Astrocyte of the cerebellum (primary cell): Measurements from ENCODE around the gene ZNF367.

Source experiments
- DNase-seq: peaks from one replicate; pipeline ENCODE4 v3.0.0-alpha.2; 2011; ENCODE audit warnings: low read depth
- H3K4me3 ChIP-seq: 2 replicates; pipeline ENCODE4 v1.5.1; 2011; ENCODE audit warnings: mild to moderate bottlenecking, low read depth, low read length, moderate library complexity
- in situ Hi-C: cut with HindIII; loops from 2 replicates; pipeline ENCODE4 v1.10.0; 2017; ENCODE audit warnings: low sequenced_read_pairs
- TF ChIP-seq, protein P1 (sequence below): IDR thresholded peaks from 2 replicates; pipeline ENCODE4 v1.5.1; 2012; ENCODE audit warnings: low read length, low read depth, moderate library complexity, mild to moderate bottlenecking; ENCODE audit errors: missing control alignments

Gene ZNF367

GRCh38 chr9:96440671-96441199 lies 22.6 kb upstream of the ZNF367 start:
- no peak overlapping the region for H3K4me3 ChIP-seq
- no peak for DNase-seq
- TF ChIP-seq, protein P1, sequence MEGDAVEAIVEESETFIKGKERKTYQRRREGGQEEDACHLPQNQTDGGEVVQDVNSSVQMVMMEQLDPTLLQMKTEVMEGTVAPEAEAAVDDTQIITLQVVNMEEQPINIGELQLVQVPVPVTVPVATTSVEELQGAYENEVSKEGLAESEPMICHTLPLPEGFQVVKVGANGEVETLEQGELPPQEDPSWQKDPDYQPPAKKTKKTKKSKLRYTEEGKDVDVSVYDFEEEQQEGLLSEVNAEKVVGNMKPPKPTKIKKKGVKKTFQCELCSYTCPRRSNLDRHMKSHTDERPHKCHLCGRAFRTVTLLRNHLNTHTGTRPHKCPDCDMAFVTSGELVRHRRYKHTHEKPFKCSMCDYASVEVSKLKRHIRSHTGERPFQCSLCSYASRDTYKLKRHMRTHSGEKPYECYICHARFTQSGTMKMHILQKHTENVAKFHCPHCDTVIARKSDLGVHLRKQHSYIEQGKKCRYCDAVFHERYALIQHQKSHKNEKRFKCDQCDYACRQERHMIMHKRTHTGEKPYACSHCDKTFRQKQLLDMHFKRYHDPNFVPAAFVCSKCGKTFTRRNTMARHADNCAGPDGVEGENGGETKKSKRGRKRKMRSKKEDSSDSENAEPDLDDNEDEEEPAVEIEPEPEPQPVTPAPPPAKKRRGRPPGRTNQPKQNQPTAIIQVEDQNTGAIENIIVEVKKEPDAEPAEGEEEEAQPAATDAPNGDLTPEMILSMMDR: no peak
- in situ Hi-C loops: no loop called here

DNA sequence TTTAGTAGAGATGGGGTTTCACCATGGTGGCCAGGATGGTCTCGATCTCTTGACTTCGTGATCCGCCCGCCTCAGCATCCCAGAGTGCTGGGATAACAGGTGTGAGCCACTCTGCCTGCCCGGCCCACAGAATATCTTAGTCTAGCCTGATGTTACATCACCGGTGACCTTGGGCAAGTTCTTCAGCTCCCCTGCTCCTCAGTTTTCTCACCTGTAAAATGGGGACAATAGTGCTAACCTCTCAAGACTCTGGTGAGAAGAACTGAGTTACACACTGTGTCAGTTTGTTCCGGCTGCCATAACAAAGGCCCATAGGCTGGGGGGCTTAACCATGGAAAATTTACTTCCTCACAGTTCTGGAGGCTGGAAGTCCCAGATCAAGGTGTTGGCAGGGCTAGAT lies 19.3 kb upstream of the ZNF367 start:
- no peak overlapping the region for H3K4me3 ChIP-seq
- no peak for DNase-seq
- in situ Hi-C loops: no loop called here
- TF ChIP-seq, protein P1: no peak

DNA sequence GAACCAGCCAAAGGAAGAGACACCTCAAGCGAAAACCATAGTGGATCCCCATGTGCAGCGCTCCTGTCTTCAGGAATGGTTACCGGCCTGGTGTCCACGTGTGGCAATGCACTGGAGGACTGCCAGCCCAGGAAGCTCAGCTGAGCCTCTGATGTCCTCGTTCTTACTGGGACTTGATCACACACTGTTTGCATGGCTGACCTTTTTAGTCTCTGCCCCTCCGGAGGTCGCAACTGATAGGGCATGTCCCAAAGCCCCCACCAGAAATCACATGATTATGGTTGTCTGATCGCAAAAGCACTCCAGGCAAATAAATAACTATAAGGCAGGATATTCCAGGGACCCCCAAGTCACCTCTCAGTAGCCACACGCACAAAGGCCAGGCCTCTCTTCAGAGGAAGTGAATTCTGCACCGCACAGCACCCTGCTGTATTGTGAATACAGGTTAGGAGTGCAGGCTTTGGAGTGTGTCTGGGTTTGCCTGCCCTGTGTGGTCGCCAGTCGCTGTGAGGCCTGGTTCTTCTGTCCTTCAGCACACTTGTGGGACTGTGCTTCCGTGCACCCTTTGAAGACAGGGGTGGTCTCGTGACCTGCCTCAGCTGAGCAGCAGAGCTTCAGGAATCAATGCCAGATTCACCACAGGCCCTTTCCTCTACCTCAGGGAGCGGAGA lies 18.4 kb upstream of the ZNF367 start:
- TF ChIP-seq, protein P1: no peak
- no peak for DNase-seq
- in situ Hi-C loops: no loop called here
- no peak overlapping the region for H3K4me3 ChIP-seq

DNA sequence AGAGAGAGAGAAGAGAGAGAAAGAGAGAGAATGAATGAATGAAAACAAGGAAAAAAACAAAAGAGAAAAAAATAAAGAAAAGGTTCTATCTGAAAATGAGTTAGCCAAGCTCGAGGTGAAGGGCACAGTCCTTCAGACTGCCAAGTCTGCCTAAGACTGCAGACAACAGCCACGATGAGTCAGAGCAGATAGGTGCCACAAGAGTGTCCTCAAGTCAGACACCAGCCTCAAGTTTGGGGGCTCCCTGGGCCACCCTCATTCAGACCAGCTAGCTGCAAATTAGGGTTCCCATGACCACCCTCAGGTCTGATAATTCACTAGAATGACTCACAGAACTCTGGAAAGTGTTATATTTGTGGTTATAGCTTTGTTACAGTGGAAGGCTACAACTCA lies 17.9 kb upstream of the ZNF367 start:
- in situ Hi-C loops: no loop called here
- no peak for DNase-seq
- no peak overlapping the region for H3K4me3 ChIP-seq
- TF ChIP-seq, protein P1: no peak

DNA sequence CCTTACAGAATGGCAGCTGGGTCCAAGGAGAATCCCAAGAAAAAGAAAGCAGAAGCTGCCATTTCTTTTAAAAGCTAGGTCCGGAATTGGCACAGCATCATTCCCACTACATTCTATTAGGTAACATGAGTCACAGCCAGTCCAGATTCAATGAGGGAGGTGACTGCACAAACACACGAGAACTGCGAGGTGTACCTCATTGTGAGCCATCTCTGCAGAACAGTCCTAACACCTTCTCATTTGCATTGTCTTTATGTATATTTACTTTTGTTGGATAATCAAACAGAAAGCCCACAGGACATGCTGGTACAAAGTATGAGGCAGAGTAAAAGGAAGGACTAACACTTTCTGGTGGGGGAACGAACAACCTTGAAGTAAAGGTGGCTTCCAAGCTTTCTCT lies 17.2 kb upstream of the ZNF367 start:
- no peak overlapping the region for H3K4me3 ChIP-seq
- TF ChIP-seq, protein P1: no peak
- no peak for DNase-seq
- in situ Hi-C loops: no loop called here

GRCh38 chr9:96430377-96430776 lies 12.2 kb upstream of the ZNF367 start:
- in situ Hi-C loops: no loop called here
- no peak overlapping the region for H3K4me3 ChIP-seq
- DNase-seq: no peak
- TF ChIP-seq, protein P1: no peak
